Activated CD8-positive, alpha-beta memory T cell treated with anti-CD3 and anti-CD28 coated beads, Interleukin-2, amount 50 U/mL, for 48 hours (primary cell): ENCODE data around the gene RBM33.

Experiments used
- DNase-seq: peaks from one replicate; pipeline ENCODE4 v3.0.0-alpha.2; 2020

The RBM33 gene

GRCh38 chr7:155780884-155781283, 136.4 kb downstream of the RBM33 start:
- DNase-seq: peak; percentile 34

GRCh38 chr7:155781433-155781832, 137.0 kb downstream of the RBM33 start:
- no peak for DNase-seq

GRCh38 chr7:155782466-155782865, 138.0 kb downstream of the RBM33 start:
- DNase-seq: no peak

GRCh38 chr7:155785536-155785935, 141.1 kb downstream of the RBM33 start:
- DNase-seq: no peak

- no peak for DNase-seq
These were observed 142.0 kb downstream of the RBM33 start for GRCh38 chr7:155786491-155786890.

- DNase-seq: no peak
These were observed 142.8 kb downstream of the RBM33 start for GRCh38 chr7:155787171-155787851.

- DNase-seq: no peak
These were observed 144.1 kb downstream of the RBM33 start for GRCh38 chr7:155788616-155789000.

- no peak for DNase-seq
These were observed 144.7 kb downstream of the RBM33 start for GRCh38 chr7:155789001-155789725.

GRCh38 chr7:155790666-155791065, 146.2 kb downstream of the RBM33 start:
- no peak for DNase-seq

- DNase-seq: no peak
These were observed 146.8 kb downstream of the RBM33 start for GRCh38 chr7:155791214-155791737.

- no peak for DNase-seq
These were observed 147.4 kb downstream of the RBM33 start for GRCh38 chr7:155791836-155792235.

- DNase-seq: no peak
These were observed 148.0 kb downstream of the RBM33 start for GRCh38 chr7:155792315-155792960.

GRCh38 chr7:155792999-155793560, 148.6 kb downstream of the RBM33 start:
- DNase-seq: no peak

GRCh38 chr7:155793720-155794119, 149.3 kb downstream of the RBM33 start:
- DNase-seq: no peak

- DNase-seq: no peak
These were observed 149.7 kb downstream of the RBM33 start for GRCh38 chr7:155794196-155794595.

GRCh38 chr7:155795401-155795800, 150.9 kb downstream of the RBM33 start:
- no peak for DNase-seq

GRCh38 chr7:155795951-155796350, 151.5 kb downstream of the RBM33 start:
- DNase-seq: no peak

- DNase-seq: peak; percentile 94
These were observed 152.2 kb downstream of the RBM33 start for GRCh38 chr7:155796381-155797261.

- no peak for DNase-seq
These were observed 153.1 kb downstream of the RBM33 start for GRCh38 chr7:155797262-155798250.

GRCh38 chr7:155798673-155799439, 154.4 kb downstream of the RBM33 start:
- no peak for DNase-seq
